Stimulated activated CD4-positive, alpha-beta T cell treated with anti-CD3 and anti-CD28 coated beads, Interleukin-1b, Interleukin-23, amount 100 ng/mL, for 24 hours (primary cell): ENCODE measurements around the gene JPH4.
"Not testable (repeated sequence)": the region's sequence is repeated elsewhere in the genome, so short reads cannot be mapped to it uniquely, and the experiment has no call there.

Experiments used
- DNase-seq, 4 experiments: peaks; one replicate each; pipeline ENCODE4 v3.0.0-alpha.2; 2020; ENCODE audit warnings: low read depth in 4 of 4, low spot score in 1 of 4

The JPH4 gene

DNA sequence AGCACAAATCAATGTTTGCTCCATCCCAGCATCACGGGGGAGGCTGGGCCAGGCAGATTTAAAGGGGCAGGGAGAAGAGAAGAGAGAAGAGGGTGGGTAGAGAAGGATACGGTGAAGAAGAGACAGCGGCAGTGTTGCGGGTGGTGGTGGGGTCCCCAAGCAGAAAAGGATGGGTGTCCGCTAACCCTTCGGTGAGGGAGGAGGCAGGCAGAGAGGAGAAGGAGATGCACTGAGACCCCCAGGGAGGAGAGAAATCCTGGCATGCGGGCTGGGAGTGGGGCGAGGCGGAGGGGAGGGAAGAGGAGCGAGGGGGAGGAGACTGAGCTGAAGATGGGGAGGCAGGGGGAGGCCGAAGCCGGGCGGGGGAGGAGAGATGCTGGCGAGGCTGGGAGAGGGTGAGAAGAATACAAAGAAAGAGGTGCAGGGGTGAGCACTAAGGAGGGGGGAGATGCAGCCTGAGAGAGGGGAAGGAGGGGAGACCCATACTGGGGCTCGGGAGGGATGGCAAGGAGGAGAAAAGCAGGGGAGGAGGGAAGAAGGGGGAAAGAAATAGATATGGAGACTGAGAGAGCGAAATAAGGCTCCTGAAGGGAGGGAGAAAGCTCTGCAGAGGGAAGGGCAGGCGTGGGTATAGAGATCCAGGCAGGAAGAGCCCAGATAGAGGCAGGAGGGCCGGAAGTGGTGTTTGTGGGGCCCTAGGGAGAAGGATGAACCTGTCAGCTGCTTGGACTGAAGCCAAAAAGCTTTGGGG lies at the start of gene JPH4:
JPH4 (minus strand) TSS at position 231 of the 751 bp plus-strand sequence. CDS start 1,337 bp downstream, outside the sequence.
- DNase-seq = no peak

GRCh38 chr14:23627961-23628360 lies 49.4 kb upstream of the JPH4 start:
- DNase-seq = no peak

- no peak for DNase-seq
Observed at GRCh38 chr14:23626946-23627345, 48.4 kb upstream of the JPH4 start.

- DNase-seq = no peak
Observed at GRCh38 chr14:23624830-23625404, 46.3 kb upstream of the JPH4 start.

DNA sequence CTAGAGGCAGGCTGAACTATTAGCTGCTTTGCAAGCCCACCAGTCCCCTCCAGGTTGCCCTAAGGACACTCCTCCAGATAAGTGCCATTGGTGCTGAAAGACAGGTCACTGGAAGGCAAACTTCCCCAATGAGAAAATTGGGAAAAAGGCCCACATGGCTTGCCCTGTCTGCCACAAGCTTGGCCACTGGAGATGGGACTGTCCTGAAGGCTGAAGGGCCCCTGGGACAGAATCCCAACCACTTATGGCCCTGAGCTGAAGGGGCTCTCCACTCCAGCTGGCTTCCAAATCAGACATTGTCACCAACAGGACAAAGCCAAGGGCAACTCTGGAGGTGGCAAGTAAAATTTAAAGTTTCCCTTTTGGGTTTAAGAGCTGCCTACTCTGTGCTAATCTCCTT lies 45.4 kb upstream of the JPH4 start:
- DNase-seq = no peak

GRCh38 chr14:23622990-23623389 lies 44.4 kb upstream of the JPH4 start:
- no peak for DNase-seq

- DNase-seq = no peak
Observed at GRCh38 chr14:23621932-23622730, 43.5 kb upstream of the JPH4 start.

GRCh38 chr14:23621204-23621931 lies 42.8 kb upstream of the JPH4 start:
- DNase-seq = no peak

- DNase-seq = no peak
Observed at GRCh38 chr14:23620177-23620702, 41.6 kb upstream of the JPH4 start.

GRCh38 chr14:23618415-23618988 lies 39.9 kb upstream of the JPH4 start:
- no peak for DNase-seq

DNA sequence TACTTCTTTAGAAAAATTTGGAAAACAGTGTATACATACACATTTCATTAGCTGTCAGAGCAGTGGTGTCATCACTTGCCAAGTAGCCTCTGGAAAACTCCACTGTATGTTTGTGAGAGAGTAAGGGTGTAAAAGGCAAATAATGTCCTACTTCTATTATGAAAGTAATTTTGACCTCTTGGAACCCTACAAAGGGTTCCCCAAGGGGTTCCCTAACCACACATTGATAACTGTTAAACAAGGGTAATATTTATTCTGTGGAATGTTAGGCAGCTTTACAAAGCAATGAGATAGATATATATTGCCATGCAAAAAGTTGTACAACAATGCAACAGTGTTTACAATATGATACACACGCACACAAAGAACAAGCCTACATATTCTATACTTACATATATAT lies 38.9 kb upstream of the JPH4 start:
- DNase-seq = no peak

GRCh38 chr14:23615856-23616255 lies 37.3 kb upstream of the JPH4 start:
- DNase-seq = no peak

- no peak for DNase-seq
Observed at GRCh38 chr14:23614395-23614828, 35.8 kb upstream of the JPH4 start.

GRCh38 chr14:23613242-23614070 lies 34.9 kb upstream of the JPH4 start:
- DNase-seq = no peak

DNA sequence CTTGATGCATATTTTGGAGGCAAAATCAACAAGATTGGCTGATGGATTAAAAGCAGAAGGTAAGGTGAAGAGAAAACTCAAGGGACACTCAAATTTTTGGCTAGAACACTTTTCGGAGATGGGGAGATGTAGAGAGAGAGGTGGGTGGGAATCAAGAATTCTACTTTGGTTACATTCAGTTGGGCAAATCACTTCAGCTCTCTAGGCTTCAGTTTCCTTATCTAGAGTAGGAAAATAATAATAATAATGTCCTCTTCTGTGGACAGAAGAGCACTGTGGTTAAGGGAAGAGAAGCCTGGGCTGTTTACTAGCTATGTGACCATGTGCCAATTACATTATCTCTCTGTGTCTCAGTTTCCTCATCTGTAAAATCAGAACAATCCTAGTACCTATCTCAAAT lies 34.2 kb upstream of the JPH4 start:
- DNase-seq = no peak

DNA sequence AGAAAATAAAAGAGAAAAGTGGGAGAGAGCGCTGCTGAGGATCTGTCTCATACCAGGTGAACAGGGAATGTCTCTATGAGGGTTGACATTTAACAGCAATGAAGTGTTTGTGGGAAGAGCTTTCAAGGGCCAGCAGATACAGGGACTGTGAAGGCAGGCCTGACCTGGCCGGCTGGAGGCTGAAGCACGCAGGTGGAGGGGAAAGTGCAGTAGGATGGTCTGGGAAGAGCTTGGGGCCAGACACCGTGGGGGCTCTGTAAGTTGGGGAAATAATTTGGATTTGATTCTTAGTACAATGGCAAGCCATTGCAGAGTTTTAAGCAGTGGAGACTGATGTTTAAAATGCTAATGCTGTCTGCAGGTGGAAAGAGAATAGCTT lies 33.8 kb upstream of the JPH4 start:
- no peak for DNase-seq

DNA sequence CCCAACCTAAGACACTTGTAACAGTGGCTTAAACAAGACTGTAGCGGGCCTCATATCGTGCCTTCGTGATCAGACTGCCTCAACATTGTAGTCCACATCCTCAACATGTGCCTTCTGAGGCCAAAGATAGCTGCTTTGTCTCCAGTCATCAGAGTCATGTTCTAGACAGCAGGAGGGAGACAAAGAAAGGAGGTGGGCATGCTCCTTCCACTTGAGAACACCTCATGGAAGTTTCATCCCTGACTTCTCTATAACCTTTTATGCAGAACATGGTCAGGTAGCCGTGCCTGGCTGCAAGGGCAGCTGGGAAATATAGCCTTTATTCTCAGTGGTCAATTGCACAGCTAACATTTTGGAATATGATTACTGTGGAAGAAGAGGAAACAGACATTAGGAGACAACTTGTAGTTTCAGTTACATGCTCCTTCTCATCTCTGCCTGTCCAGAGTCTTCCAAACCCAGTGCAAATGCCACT lies 32.3 kb upstream of the JPH4 start:
- no peak for DNase-seq

DNA sequence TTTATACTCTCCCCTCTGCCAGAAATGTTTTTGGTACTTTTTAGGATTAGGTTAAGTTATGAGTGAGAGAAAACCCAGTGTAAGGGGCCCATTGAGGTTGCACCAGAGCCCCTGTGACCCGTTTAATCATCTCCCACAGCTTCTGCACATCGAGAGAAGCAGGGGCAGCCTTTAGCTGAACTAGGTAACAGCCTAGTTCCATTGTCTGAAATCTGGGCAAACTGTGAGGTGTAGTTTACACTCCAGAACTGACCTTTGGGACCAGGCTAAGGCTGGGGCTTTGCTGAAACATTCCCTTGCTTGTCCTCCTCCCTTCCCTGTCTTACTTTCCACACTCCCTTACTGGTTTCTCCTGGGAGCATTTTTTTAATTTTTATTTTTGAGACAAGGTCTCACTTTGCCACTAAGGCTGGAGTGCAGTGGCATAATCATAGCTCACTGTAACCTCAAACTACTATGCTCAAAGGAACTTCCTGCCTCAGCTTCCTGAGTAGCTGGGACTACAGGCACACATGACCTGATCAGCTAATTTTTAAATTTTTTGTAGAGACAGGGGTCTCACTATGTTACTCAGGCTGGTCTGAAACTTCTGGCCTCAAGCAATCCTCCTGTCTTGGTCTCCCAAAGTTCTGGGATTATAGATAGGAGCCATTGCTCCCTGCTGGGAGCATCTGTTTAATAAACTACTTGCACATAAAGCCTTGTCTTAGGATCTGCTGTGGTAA lies 31.7 kb upstream of the JPH4 start:
- DNase-seq = no peak

- DNase-seq = not testable (repeated sequence)
Observed at GRCh38 chr14:23609411-23610089, 31.0 kb upstream of the JPH4 start.
